Caco-2 (cell line): ENCODE data around the gene ZNF638. TPM values are rescaled to one million over a fixed set of nuclear protein-coding genes. Genes with fewer than 3 reads are reported as not detected.

Source experiments
- BruUV-seq: library from RNA; stranded (reverse); fragments of 400-500 nt; replicated peaks from 2 replicates; lab custom pipeline; 2021; lab: Mats Ljungman, UMichigan
- CTCF ChIA-PET: fragments of 300-600 bp; sonication (Branson Sonifier 250); formaldehyde crosslinking; loops from one replicate; lab custom pipeline; 2022; ENCODE audit warnings: antibody characterized with exemption; lab: Charles Lee
- POLR2A ChIA-PET: fragments of 300-600 bp; sonication (Branson Sonifier 250); formaldehyde crosslinking; loops from one replicate; lab custom pipeline; 2022; ENCODE audit warnings: antibody characterized with exemption; lab: Charles Lee
- DNase-seq, 2 experiments: peaks; one replicate each; pipeline versions ENCODE4 v3.0.0 to v3.0.0-alpha.2; 2020 to 2022
- H3K27me3 ChIP-seq: replicated peaks from 2 replicates; pipeline ENCODE4 v1.6.0; 2011; ENCODE audit warnings: low read length; ENCODE audit not compliant: control insufficient read depth, insufficient read depth
- H3K36me3 ChIP-seq: 2 replicates; pipeline ENCODE4 v1.5.1; 2011; ENCODE audit warnings: low read length; ENCODE audit not compliant: control insufficient read depth, insufficient read depth
- H3K4me1 ChIP-seq: fragments of 250-450 bp; sonication (Bioruptor Pico); 2 replicates; pipeline ENCODE4 v1.5.1; 2020; ENCODE audit warnings: mild to moderate bottlenecking
- H3K4me3 ChIP-seq: 2 replicates; pipeline ENCODE4 v1.5.1; 2011; ENCODE audit warnings: low read depth, mild to moderate bottlenecking, control low read depth, low read length
- H3K9me3 ChIP-seq: fragments of 250-450 bp; sonication (Bioruptor Pico); 2 replicates; pipeline ENCODE4 v1.5.1; 2020; ENCODE audit warnings: mild to moderate bottlenecking, moderate library complexity
- H3K27ac Mint-ChIP-seq: one replicate; pipeline ENCODE4 v1.8.0; 2022; ENCODE audit warnings: mixed read lengths; ENCODE audit not compliant: unreplicated experiment
- H3K27me3 Mint-ChIP-seq: one replicate; pipeline ENCODE4 v1.8.0; 2022; ENCODE audit warnings: mixed read lengths; ENCODE audit not compliant: insufficient read depth, unreplicated experiment
- H3K36me3 Mint-ChIP-seq: one replicate; pipeline ENCODE4 v1.8.0; 2022; ENCODE audit warnings: mild to moderate bottlenecking, mixed read lengths; ENCODE audit not compliant: insufficient read depth, unreplicated experiment
- H3K4me1 Mint-ChIP-seq: one replicate; pipeline ENCODE4 v1.8.0; 2022; ENCODE audit warnings: low read depth, mixed read lengths; ENCODE audit not compliant: unreplicated experiment
- H3K4me3 Mint-ChIP-seq: one replicate; pipeline ENCODE4 v1.8.0; 2022; ENCODE audit warnings: mild to moderate bottlenecking, moderate library complexity, mixed read lengths; ENCODE audit not compliant: unreplicated experiment
- H3K9me3 Mint-ChIP-seq: one replicate; pipeline ENCODE4 v1.8.0; 2022; ENCODE audit warnings: mixed read lengths; ENCODE audit not compliant: unreplicated experiment
- CTCF ChIP-seq, 2 experiments: fragments of 200-600 bp in 1 of 2; IDR thresholded peaks; 1 replicate in 1 of 2; 2 replicates in 1 of 2; pipeline versions ENCODE4 v1.5.1 to v1.8.0; 2011 to 2022; ENCODE audit warnings: antibody characterized with exemption in 1 of 2, control low read depth in 1 of 2, inconsistent platforms in 1 of 2, low read depth in 1 of 2, low read length in 1 of 2, mild to moderate bottlenecking in 1 of 2, moderate library complexity in 1 of 2; ENCODE audit not compliant: insufficient read depth in 1 of 2, severe bottlenecking in 1 of 2, unreplicated experiment in 1 of 2
- intact Hi-C: fragments of 100-400 bp; cut with micrococcal nuclease; formaldehyde crosslinking; loops from one replicate; pipeline ENCODE4 v1.10.0; 2022; ENCODE audit not compliant: unreplicated experiment
- total RNA-seq: library from RNA; stranded (reverse); gene quantifications from 2 replicates; pipeline ENCODE4 v1.2.3, GENCODE V29; 2022

ZNF638 gene
- total RNA-seq, 1 experiment from 2014 or later = 133 TPM

- peaks cover 19% of the 10 kb centered on the region for H3K36me3 ChIP-seq
- Mint-ChIP-seq H3K9me3 (peaks cover 8% of the 10 kb centered on the region), H3K36me3 (peaks cover 82% of the 10 kb centered on the region), H3K27ac (no peak overlapping the region), H3K27me3 (no peaks in the 10 kb centered on the region), H3K4me3 (no peak overlapping the region), H3K4me1 (peaks cover 20% of the 10 kb centered on the region)
- CTCF ChIA-PET = no interaction called here
- no peak overlapping the region for H3K4me3 ChIP-seq
- H3K27me3 ChIP-seq = no peaks in the 10 kb centered on the region
- POLR2A ChIA-PET = no interaction called here
- DNase-seq = peak in 1 of 2 experiments; percentile 30
- no TSS peak for BruUV-seq
- no peak for TF ChIP-seq CTCF (IDR thresholded peaks at IDR 0.05; ENCODE audit: insufficient read depth in 1 of 2, low read depth in 1 of 2, low read length in 1 of 2, severe bottlenecking in 1 of 2, unreplicated experiment in 1 of 2)
- H3K4me1 ChIP-seq = peaks cover 10% of the 10 kb centered on the region; the same call in 1 of the 2 replicates
- intact Hi-C loops = no loop called here
- H3K9me3 ChIP-seq = peaks cover 9% of the 10 kb centered on the region
Measured at GRCh38 chr2:71388214-71388613, 56.6 kb downstream of the ZNF638 start.

GRCh38 chr2:71389384-71390072, 57.9 kb downstream of the ZNF638 start:
- no peak for DNase-seq
- CTCF ChIA-PET = no interaction called here
- Mint-ChIP-seq H3K9me3 (peaks cover 8% of the 10 kb centered on the region), H3K4me3 (no peak overlapping the region), H3K27ac (peak overlapping the region; percentile 75), H3K4me1 (peaks cover 17% of the 10 kb centered on the region), H3K27me3 (no peaks in the 10 kb centered on the region), H3K36me3 (peaks cover 82% of the 10 kb centered on the region)
- no peak for TF ChIP-seq CTCF (IDR thresholded peaks at IDR 0.05; ENCODE audit: insufficient read depth in 1 of 2, low read depth in 1 of 2, low read length in 1 of 2, severe bottlenecking in 1 of 2, unreplicated experiment in 1 of 2)
- intact Hi-C loops = no loop called here
- Histone ChIP-seq H3K36me3 (peaks cover 22% of the 10 kb centered on the region), H3K4me1 (peaks cover 12% of the 10 kb centered on the region), H3K4me3 (no peak overlapping the region), H3K27me3 (no peaks in the 10 kb centered on the region), H3K9me3 (peaks cover 9% of the 10 kb centered on the region)
- no TSS peak for BruUV-seq
- POLR2A ChIA-PET = no interaction called here

GRCh38 chr2:71393216-71393615, 61.6 kb downstream of the ZNF638 start:
- Histone ChIP-seq H3K27me3 (no peaks in the 10 kb centered on the region), H3K4me1 (peaks cover 29% of the 10 kb centered on the region), H3K9me3 (no peaks in the 10 kb centered on the region), H3K4me3 (no peak overlapping the region), H3K36me3 (peaks cover 13% of the 10 kb centered on the region)
- ChIA-PET CTCF (no interaction called here), POLR2A (no interaction called here)
- no peak for TF ChIP-seq CTCF (IDR thresholded peaks at IDR 0.05; ENCODE audit: insufficient read depth in 1 of 2, low read depth in 1 of 2, low read length in 1 of 2, severe bottlenecking in 1 of 2, unreplicated experiment in 1 of 2)
- H3K27ac Mint-ChIP-seq = peak overlapping the region; percentile 52
- intact Hi-C loops = no loop called here
- H3K9me3 Mint-ChIP-seq = peaks cover under 1% of the 10 kb centered on the region
- DNase-seq = no peak
- H3K4me1 Mint-ChIP-seq = peaks cover 27% of the 10 kb centered on the region
- H3K4me3 Mint-ChIP-seq = no peak overlapping the region
- no TSS peak for BruUV-seq
- H3K27me3 Mint-ChIP-seq = no peaks in the 10 kb centered on the region
- peaks cover 71% of the 10 kb centered on the region for H3K36me3 Mint-ChIP-seq
